Activated naive CD8-positive, alpha-beta T cell treated with anti-CD3 and anti-CD28 coated beads, Interleukin-2, amount 10 ng/mL, durations not matched to agents 7 days and 5 days (primary cell): ENCODE data around the gene TRMT10A. TPM values are rescaled to one million over a fixed set of nuclear protein-coding genes. Genes with fewer than 3 reads are reported as not detected.
A peak's percentile ranks its signal among the peaks of the same experiment; 100 is the strongest.

ENCODE experiments used
- ATAC-seq: fragments of 150-1000 bp; cut with Tn5 transposase; one replicate; pipeline ENCODE4 v1.10.0; 2021; ENCODE audit warnings: low read depth, moderate library complexity
- POLR2A ChIA-PET: fragments of 350-600 bp; sonication (Branson Sonifier 250); formaldehyde crosslinking; loops from one replicate; lab custom pipeline; 2021; ENCODE audit warnings: antibody characterized with exemption; lab: Charles Lee
- DNase-seq: peaks from one replicate; pipeline ENCODE4 v3.0.0; 2021
- H3K27ac Mint-ChIP-seq: one replicate; pipeline ENCODE4 v1.8.0; 2022; ENCODE audit warnings: mild to moderate bottlenecking, mixed read lengths
- H3K27me3 Mint-ChIP-seq: one replicate; pipeline ENCODE4 v1.8.0; 2022; ENCODE audit warnings: mild to moderate bottlenecking, moderate library complexity, mixed read lengths
- H3K36me3 Mint-ChIP-seq: one replicate; pipeline ENCODE4 v1.8.0; 2021; ENCODE audit warnings: mild to moderate bottlenecking, mixed read lengths
- H3K4me1 Mint-ChIP-seq: one replicate; pipeline ENCODE4 v1.8.0; 2021; ENCODE audit warnings: mixed read lengths
- H3K4me3 Mint-ChIP-seq: one replicate; pipeline ENCODE4 v1.8.0; 2022; ENCODE audit warnings: mild to moderate bottlenecking, moderate library complexity, mixed read lengths
- H3K9me3 Mint-ChIP-seq: one replicate; pipeline ENCODE4 v1.8.0; 2021; ENCODE audit warnings: mixed read lengths
- total RNA-seq, 2 experiments: library from RNA; stranded (reverse); gene quantifications; one replicate each; pipeline ENCODE4 v1.2.3, GENCODE V29; 2021

The TRMT10A gene
- total RNA-seq, 2 experiments from 2014 or later: 5.5 to 6.3 TPM

DNA sequence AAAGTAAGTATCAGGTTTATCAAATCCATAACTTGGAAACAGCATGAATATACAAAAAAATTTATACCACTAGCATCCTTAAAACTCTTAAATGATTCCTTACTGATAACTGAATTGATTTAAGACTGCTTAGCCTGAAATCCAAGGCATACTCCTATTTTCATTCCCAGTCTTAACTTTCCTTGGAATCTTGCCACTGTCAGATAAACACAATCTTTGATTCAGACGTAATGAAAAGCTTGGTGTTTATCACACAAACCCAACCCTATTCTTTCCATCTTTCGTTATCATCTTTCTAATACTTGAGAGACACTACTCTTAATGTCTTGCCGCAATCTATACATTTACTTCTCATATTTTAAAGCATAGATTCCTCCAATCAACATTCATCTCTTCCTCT lies 33.9 kb downstream of the TRMT10A start:
- H3K27ac Mint-ChIP-seq: no peak overlapping the region
- DNase-seq (no peak), ATAC-seq (no peak)
- H3K9me3 Mint-ChIP-seq: no peaks in the 10 kb centered on the region
- H3K4me3 Mint-ChIP-seq: no peak overlapping the region
- no peaks in the 10 kb centered on the region for H3K36me3 Mint-ChIP-seq
- H3K27me3 Mint-ChIP-seq: peaks cover 3% of the 10 kb centered on the region
- H3K4me1 Mint-ChIP-seq: no peaks in the 10 kb centered on the region
- POLR2A ChIA-PET: no interaction called here

DNA sequence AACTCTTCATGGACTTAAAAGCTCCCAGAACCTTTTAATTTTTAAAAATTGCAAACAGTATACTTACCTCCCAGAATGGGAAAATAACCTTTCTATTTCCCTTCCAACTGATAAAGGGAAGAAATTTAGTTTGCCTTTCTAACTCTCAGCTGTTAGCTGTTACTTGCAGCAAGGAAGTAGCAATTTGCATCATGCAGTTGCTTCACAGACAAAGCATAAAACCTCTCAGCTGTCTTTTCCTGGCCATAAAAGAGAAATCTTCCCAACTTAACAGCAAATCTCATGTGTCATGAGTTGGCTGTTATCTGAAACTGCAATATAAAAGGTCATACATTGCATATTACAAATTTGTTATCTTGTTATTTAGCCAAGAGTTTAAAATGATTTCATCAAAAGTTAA lies 34.6 kb downstream of the TRMT10A start:
- Mint-ChIP-seq H3K27me3 (peaks cover 3% of the 10 kb centered on the region), H3K9me3 (no peaks in the 10 kb centered on the region), H3K4me1 (no peaks in the 10 kb centered on the region), H3K36me3 (no peaks in the 10 kb centered on the region), H3K27ac (no peak overlapping the region), H3K4me3 (no peak overlapping the region)
- DNase-seq: no peak
- POLR2A ChIA-PET: no interaction called here
- no peak for ATAC-seq

DNA sequence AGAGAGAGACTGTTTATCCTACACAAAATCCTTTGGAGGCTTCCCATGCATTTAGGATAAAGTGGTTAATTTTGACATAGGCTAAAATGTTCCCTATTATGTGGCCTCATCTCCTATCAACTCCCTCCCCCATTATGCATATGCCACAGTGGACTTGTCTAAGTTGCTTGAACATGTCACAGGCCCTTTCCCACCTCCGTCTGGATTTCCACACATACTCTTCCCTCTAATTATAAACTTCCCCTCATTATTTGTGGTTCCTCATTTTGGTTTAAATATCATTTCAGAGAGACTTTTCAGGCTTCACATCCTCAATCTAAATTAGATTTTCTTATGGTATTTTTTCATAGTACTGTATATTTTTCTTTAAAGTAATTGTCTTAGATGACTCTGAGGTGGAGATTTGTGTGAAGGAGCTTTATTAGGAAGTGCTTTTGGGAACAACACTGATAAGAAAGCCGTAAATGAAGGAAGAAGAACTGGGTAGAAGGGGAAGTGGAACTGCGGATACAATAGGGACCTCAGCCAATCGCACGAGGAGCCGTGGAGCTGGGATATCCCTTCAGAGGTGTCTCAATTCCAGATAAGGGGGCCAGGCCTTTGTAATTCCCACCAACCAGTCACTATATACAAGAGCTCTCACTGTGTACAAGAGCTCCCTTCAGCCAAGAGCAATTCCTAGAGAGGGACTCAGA lies 45.1 kb downstream of the TRMT10A start:
- Mint-ChIP-seq H3K27ac (no peak overlapping the region), H3K4me1 (no peaks in the 10 kb centered on the region), H3K27me3 (no peaks in the 10 kb centered on the region), H3K36me3 (no peaks in the 10 kb centered on the region), H3K9me3 (no peaks in the 10 kb centered on the region), H3K4me3 (no peak overlapping the region)
- ATAC-seq: no peak
- no peak for DNase-seq
- POLR2A ChIA-PET: no interaction called here

DNA sequence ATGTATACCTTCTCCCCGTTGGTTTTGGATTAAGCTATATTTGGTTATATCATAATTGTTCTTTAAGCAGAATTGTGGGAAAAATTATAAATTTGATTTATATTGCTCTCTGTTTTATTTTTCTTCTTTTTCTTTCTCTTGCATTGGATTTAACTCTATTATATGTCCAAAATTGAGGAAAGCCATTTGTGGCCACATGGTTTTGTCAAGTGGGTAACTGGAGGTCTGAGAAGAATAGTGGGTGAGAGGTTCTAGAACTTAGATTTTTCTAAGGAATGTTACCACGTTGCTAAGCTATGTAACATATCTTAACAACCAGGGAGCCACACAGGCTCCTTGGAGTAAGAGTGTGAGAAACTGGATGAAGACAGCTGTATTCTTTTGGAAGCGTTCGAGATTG lies 53.1 kb downstream of the TRMT10A start, which contains the start of gene C4orf17:
Gene C4orf17, plus strand, starts transcription at position 301 of the 400 bp plus-strand sequence. CDS start 2,061 bp downstream, outside the sequence.
- DNase-seq: no peak
- Mint-ChIP-seq H3K27ac (no peak within 1 kb of the TSS), H3K36me3 (peaks cover 4% of the 10 kb centered on the region)

DNA sequence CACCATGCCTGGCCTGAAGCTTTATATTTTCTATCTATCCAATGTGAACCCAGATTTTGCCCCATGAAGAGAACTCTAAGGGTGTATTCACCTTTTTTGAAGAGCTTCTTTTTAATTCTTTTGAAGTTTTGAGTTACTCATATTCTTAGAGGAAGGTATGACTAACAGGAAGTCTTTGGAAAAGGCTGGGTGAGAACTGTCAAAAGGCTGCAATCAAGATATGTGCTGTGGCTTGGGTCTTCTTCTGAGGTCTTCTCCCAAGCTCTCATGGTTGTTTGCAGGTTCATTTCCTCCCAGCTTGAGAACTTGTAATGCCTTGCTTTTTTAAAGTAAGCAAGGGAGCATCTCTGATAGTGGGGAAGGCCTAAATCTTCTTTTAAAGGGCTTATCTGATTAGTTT lies 56.1 kb downstream of the TRMT10A start:
- H3K36me3 Mint-ChIP-seq: peaks cover 4% of the 10 kb centered on the region
- ATAC-seq (peak; percentile 97), DNase-seq (no peak)
- peaks cover 6% of the 10 kb centered on the region for H3K9me3 Mint-ChIP-seq
- peak overlapping the region; percentile 49 for H3K4me3 Mint-ChIP-seq
- H3K27me3 Mint-ChIP-seq: peaks cover 2% of the 10 kb centered on the region
- POLR2A ChIA-PET: interaction anchor here (0.6 to 1.4 kb wide), 4 partner anchors 56 to 443 kb away, joined by 4 to 7 read pairs (median 4); partner anchors contain the start of genes ADH5 and TRMT10A
- peak overlapping the region; percentile 86 for H3K27ac Mint-ChIP-seq
- H3K4me1 Mint-ChIP-seq: peaks cover 23% of the 10 kb centered on the region

More for the DNA sequence above, 53.1 kb downstream of the TRMT10A start, which contains the start of gene C4orf17:
- Mint-ChIP-seq H3K9me3 (peaks cover 6% of the 10 kb centered on the region), H3K4me3 (no peak within 1 kb of the TSS), H3K4me1 (peaks cover 18% of the 10 kb centered on the region), H3K27me3 (peaks cover 2% of the 10 kb centered on the region)
- POLR2A ChIA-PET: no interaction called here
- ATAC-seq: no peak

DNA sequence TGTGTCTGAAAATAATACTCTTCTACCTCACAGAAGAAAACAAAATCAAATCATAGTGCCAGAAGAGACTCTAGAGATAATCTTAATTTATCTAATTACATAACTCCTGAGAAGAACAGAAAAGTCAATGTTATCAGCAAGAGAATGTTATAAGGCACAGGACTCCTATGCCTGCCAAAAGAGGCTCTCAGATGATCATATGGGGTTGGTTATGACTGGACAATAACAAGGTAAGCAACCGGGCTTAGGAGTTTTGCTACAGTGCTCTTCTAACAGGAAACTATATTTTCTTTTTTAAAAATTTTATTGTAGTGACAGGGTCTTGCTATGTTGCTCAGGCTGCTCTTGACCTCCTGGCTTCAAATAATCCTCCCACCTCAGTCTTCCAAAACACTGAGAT lies 56.5 kb downstream of the TRMT10A start:
- Mint-ChIP-seq H3K4me1 (peaks cover 23% of the 10 kb centered on the region), H3K36me3 (peaks cover 4% of the 10 kb centered on the region), H3K27me3 (peaks cover 2% of the 10 kb centered on the region), H3K27ac (peak overlapping the region; percentile 86), H3K9me3 (peaks cover 6% of the 10 kb centered on the region), H3K4me3 (peak overlapping the region; percentile 49)
- POLR2A ChIA-PET: interaction anchor here (0.6 to 1.4 kb wide), 4 partner anchors 56 to 443 kb away, joined by 4 to 7 read pairs (median 4); partner anchors contain the start of genes ADH5 and TRMT10A
- DNase-seq (no peak), ATAC-seq (peak; percentile 27)

DNA sequence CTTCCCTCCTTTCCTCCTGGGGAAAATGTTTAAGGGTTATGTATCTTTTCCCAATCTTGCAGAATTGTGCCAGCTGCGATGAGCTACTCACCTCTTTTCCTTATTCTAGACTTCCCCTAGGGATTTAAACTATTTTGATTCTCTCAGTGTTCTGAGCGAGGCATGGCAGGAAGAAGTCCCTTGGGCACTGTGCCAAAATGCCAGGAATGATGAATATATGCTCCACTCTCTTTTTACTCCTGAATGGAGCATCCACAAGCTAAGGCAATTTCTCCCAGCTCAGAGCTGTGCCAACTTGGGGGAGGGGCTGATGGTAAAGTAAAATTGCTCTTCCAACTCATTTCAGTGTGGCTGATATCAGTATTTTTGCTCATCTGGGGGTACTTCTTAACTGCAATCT lies 57.1 kb downstream of the TRMT10A start:
- Mint-ChIP-seq H3K4me1 (peaks cover 23% of the 10 kb centered on the region), H3K4me3 (no peak overlapping the region), H3K27me3 (peaks cover 2% of the 10 kb centered on the region), H3K9me3 (peaks cover 6% of the 10 kb centered on the region), H3K36me3 (peaks cover 4% of the 10 kb centered on the region), H3K27ac (peak overlapping the region; percentile 86)
- POLR2A ChIA-PET: no interaction called here
- DNase-seq (no peak), ATAC-seq (no peak)

DNA sequence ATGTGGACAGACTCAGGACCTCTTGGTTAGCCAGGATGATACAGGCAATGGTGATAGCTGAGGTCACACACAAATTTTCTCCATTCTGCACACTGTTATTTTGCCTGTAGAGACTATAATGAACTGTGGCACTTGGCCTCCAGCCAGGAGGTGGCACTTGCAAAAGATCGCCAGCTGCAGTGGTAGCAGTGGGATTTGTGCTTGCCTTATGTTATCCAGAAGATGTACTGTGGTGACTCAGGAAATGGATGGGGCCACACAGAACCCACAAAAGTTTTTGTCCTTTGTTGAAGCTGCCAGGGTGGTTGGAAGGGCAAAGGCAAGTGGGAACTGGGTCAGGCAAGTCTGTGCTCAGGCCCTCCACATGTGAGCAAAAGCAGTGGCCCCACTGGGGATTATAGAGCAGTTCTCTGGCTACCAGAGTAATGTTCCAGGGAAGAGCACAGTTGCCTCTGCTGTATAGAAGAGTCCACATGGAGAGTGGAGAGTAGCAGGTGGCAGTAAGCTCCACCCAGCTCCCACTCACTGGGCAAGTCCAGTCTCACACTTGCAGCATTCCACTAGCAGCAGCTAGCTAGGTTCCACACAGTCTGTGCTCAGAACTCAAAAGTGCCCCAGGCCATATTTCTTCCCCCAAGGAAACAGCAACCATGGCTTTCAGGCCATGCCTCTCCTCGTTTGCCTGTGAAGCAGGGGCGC lies 58.9 kb downstream of the TRMT10A start:
- DNase-seq: no peak
- Mint-ChIP-seq H3K36me3 (peaks cover 3% of the 10 kb centered on the region), H3K27ac (no peak overlapping the region), H3K4me3 (no peak overlapping the region), H3K9me3 (peaks cover 4% of the 10 kb centered on the region), H3K27me3 (no peaks in the 10 kb centered on the region), H3K4me1 (peaks cover 23% of the 10 kb centered on the region)
- ATAC-seq: no peak
- POLR2A ChIA-PET: no interaction called here

Other genes with a start within 250 kb of the TRMT10A start
- gene ADH1B, start 242.6 kb downstream of the TRMT10A start, total RNA-seq: not detected
- not detected for gene ADH1C, start 211.3 kb downstream of the TRMT10A start, total RNA-seq
- gene ADH7, start 128.7 kb downstream of the TRMT10A start, total RNA-seq: not detected
- gene C4orf17, start 53.0 kb downstream of the TRMT10A start, total RNA-seq: not detected
- gene MTTP, start 10.8 kb upstream of the TRMT10A start, total RNA-seq: under 1 TPM; 0.43 to 0.64 TPM
- not detected for gene C4orf54, start 93.8 kb upstream of the TRMT10A start, total RNA-seq